GM18505 (cell line): ENCODE results near the gene SLC30A1.
"Not testable (repeated sequence)": the region's sequence is repeated elsewhere in the genome, so short reads cannot be mapped to it uniquely, and the experiment has no call there.

Experiments
- ATAC-seq: cut with Tn5 transposase; IDR thresholded peaks from one replicate; pipeline ENCODE4 v1.9.1; 2021; ENCODE audit not compliant: unreplicated experiment
- POLR2A ChIP-seq: IDR thresholded peaks from 4 replicates; pipeline ENCODE4 v1.6.1; 2011; ENCODE audit warnings: borderline replicate concordance; ENCODE audit not compliant: insufficient read depth, insufficient read length; ENCODE audit errors: extremely low read depth

The SLC30A1 gene

DNA sequence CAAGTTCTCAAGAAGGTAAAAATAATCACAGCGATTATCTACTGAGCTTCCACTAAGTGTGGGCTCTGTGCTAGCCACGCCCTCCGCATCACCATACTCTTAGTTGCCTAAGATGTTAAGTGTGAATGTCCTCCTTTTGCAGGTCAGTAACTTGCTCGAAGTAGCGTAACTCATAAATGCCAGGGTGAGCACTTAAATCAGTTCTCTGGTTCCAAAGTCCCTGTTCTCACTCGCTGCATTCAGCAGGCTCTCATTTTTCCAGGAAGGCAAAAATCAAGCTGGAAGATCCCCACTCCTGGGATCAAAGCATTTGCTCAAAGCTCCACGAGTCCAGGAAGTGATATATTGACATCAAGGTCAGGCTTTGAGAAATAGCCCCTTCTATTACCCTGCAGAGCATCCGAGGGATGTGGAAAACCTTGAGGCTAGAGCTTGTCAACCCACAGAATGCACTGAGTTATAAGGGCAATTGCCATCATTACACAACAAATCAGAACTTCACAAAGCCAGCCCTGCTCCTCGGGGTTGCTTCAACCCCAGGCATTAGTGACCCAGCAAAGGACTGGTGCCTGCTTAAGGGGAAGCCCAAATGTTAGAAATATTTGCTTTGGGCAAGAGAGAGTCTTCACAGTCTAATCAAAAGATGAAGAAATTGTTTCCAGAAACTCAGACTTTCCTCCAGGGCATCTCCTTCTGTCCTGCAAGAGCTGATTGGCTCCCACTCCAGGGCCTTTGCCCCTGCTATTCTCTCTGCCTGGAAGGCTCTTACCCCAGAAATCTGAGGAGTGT is 19.5 kb downstream of the SLC30A1 start:
- TF ChIP-seq POLR2A: no peak
- ATAC-seq: no peak

DNA sequence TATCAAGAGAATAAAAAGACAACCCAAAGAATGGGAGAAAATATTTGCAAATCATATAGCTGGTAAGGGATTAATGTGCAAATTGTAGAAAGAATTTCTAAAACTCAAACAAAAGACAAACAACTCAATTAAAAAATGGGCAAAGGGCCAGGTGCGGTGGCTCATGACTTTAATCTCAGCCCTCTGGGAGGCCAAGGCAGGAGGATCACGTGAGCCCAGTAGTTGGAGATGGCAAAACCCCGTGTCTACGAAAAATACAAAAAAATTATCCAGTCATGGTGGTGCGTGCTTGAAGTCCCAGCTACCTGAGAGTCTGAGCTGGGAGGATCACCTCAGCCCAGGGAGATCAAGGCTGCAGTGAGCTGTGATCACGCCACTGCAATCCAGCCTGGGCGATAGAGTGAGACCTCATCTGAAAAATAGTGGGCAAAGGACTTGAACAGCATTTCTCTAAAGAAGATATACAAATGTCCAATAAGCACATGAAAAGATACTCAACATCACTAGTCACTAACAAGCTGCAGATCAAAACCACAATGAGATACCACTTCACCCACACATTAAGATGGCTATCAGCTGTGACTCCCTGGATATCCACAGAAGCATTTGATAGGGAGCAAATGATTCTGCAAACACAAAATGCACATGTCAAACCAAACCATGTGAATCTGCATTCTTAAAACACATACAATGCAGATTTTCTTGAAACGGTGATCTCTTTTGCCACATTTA is 20.9 kb downstream of the SLC30A1 start:
- TF ChIP-seq POLR2A: no peak
- no peak for ATAC-seq

DNA sequence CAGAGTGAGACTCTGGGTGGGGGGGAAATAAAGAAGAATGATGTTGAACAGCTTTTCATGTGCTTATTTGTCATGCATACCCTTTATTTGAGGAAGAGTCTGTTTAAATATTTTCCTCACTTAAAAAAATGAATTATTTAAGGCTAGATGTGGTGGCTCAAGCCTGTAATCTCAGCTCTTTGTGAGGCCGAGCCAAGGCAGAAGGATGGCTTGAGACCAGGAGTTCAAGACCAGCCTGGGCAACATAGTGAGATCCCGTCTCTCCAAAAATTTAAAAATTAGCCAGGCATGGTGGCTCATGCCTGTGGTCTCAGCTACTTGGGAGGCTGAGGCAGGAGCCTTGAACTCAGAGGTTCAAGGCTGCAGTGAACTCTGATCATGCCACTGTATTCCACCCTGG is 25.4 kb downstream of the SLC30A1 start:
- TF ChIP-seq POLR2A: no peak
- ATAC-seq: no peak

GRCh38 chr1:211551638-211552460 is 27.1 kb downstream of the SLC30A1 start:
- no peak for TF ChIP-seq POLR2A
- no peak for ATAC-seq

DNA sequence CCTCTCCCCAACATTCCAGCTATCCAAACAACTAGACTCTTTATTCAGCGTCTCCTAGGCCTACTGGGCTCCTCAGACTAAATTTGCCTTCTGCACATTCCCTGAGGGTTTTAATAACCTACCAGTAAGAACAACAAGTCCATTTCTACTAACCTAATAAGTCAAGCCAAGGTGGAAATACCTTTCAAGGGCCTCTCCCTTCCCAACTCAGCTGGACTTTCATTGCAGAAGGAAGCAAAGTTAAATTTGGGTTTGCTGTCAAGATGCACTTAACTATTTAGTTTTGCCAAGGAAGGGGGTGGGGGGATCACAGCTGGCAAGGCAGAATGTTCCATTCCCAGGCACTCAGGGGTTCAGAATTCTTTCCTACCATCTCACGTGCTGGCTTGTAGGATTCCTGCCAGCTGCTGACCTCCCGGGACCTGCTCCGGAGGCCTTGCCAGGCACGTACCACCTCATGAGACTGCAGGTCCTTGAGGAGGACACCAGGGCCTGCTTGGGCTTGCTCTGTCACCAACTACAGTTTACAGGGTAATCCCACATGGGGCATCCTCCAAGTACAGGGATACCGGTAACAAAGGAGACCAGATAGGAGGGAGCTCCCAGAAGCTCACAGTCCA is 29.8 kb downstream of the SLC30A1 start:
- no peak for TF ChIP-seq POLR2A
- ATAC-seq: no peak

DNA sequence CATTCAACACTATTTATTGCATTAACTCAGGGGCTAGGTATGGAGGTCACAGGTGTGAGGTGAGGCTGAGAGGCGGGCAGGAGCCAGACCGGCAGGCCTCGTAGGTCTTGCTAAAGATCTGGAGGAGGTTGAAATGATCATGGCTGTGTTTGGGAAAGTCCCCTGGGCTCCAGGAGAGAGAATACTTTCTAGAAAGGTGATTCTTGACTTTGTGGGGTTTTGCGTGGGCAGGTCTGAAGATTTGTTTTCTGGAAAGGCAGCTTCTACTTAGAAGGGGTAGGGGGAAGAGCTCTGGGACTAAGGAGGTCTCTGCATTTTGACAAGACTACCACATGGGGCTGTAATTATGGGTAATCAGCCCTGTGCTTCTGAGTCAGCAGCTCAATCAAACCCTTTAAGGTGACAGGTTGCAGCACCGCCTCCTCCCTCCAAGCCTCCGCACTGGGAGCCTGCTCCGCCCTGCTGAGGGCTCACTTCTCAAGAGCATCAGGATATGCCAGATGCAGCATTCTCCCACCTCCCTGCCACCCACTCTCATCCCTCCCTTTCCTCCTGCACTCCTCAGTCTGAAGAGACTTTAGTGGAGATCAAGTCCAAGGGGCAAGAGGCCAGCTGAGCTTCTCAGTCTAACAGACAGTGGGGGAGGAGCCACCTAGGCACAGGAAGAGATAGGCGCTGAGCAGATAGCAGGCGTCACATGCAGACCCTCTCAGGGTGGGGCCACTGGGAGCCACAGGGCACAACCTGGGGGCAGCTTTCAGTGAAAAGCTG is 30.5 kb downstream of the SLC30A1 start:
- ATAC-seq: no peak
- TF ChIP-seq POLR2A: no peak

DNA sequence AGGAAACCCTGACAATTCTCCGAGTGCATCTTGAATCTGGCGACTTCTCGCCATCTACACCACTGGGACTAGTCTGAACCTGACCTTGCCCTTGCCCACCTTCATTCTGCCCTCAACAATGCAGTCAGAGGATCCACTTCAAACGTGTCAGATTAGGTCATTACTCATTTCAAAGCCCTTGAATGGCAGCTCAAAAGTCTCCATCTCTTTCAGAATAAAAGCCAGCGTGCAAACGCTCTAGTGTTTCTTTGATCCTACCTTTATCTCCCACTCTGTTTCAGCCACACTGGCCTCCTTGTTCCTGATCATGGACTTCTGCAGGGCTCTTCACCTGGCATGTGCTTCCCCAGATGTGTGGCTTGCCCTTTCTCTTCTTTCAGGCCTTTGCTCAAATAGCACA is 31.3 kb downstream of the SLC30A1 start:
- no peak for ATAC-seq
- no peak for TF ChIP-seq POLR2A

DNA sequence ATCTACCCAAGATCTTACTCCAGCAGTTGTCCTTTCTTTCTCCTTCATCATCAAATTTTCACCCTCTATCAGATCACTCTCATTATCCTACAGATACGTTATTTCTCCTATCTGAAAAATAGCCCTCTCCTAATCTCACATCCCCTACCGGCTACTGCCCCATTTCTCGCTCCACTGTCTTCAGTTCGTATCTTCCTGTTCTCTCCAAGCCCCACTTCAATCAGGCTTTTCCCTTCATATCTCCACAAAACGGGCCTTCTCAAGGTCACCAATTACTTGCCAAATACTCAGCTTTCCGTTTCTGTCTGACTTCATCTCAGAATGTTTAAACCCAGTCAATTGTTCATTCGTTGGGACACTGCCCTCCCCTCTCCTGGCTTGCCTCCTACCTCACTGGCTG is 32.4 kb downstream of the SLC30A1 start:
- TF ChIP-seq POLR2A: no peak
- no peak for ATAC-seq

- TF ChIP-seq POLR2A: no peak
- no peak for ATAC-seq
Observed at GRCh38 chr1:211543025-211543424, 35.9 kb downstream of the SLC30A1 start.

GRCh38 chr1:211541720-211542477 is 37.1 kb downstream of the SLC30A1 start:
- no peak for ATAC-seq
- TF ChIP-seq POLR2A: no peak

DNA sequence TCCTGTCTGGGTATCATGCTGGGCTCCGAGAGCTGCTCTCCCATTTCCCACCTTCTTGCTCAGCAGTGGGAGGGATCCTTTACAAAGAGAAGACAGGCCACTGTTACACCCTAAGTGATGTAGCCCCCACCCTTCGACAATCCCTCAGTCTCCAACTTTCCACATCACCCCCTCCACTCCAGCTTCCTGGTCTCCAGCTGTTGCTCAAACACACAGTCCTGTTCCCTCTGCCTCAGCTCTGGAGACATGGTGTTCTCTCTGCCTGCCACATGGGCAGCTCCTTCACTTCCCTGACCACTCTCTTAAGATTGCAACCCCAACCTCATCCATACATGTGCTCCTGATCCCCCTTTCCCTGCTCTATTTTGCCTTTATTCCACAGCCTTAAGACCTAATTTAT is 37.7 kb downstream of the SLC30A1 start:
- no peak for ATAC-seq
- no peak for TF ChIP-seq POLR2A

- ATAC-seq: not testable (repeated sequence)
Observed at GRCh38 chr1:211540824-211541223, 38.1 kb downstream of the SLC30A1 start.
